ENCODE data around the gene CIITA. TPM values are rescaled to one million over a fixed set of nuclear protein-coding genes. Genes with fewer than 3 reads are reported as not detected.

The CIITA gene
- total and polyA plus RNA-seq, 10 of the 15 experiments (the other 5 are each of a cell fraction or from before 2014, with no cell fraction given) = 11.5 to 145 (median 49.7) TPM

DNA sequence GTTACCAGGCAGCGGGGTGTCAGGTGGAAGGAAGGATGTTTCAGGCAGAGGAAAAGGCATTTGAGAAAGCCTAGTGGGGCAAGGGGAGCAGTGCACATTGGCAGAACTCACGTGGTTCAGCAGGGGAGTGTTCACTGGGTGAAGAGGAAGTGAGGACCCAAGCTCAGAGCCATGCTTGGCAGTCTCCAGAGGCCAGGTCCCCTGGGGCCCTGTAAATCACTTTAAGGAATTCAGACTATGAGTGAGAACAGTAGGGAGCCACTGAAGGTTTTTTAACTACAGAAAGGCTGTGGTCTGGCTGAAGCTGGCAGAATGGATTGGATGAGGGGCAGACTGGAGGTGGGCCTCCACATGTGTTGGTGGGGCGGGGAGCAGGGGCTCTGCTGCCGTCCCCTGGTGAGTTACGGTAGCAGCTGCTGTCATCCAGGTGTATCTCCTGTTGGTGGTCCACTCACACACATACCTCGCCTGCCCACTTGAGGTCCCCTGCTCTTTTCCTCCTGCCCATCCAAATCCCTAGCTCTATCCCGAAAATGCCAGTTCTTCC, 72.5 kb downstream of the CIITA start (continued):
- TF ChIP-seq, protein P1, sequence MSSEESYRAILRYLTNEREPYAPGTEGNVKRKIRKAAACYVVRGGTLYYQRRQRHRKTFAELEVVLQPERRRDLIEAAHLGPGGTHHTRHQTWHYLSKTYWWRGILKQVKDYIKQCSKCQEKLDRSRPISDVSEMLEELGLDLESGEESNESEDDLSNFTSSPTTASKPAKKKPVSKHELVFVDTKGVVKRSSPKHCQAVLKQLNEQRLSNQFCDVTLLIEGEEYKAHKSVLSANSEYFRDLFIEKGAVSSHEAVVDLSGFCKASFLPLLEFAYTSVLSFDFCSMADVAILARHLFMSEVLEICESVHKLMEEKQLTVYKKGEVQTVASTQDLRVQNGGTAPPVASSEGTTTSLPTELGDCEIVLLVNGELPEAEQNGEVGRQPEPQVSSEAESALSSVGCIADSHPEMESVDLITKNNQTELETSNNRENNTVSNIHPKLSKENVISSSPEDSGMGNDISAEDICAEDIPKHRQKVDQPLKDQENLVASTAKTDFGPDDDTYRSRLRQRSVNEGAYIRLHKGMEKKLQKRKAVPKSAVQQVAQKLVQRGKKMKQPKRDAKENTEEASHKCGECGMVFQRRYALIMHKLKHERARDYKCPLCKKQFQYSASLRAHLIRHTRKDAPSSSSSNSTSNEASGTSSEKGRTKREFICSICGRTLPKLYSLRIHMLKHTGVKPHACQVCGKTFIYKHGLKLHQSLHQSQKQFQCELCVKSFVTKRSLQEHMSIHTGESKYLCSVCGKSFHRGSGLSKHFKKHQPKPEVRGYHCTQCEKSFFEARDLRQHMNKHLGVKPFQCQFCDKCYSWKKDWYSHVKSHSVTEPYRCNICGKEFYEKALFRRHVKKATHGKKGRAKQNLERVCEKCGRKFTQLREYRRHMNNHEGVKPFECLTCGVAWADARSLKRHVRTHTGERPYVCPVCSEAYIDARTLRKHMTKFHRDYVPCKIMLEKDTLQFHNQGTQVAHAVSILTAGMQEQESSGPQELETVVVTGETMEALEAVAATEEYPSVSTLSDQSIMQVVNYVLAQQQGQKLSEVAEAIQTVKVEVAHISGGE (CRISPR knock-in tag; IDR thresholded peaks at IDR 0.05) = no peak
- TF ChIP-seq HCFC1 (IDR thresholded peaks at IDR 0.05; ENCODE audit: low read length) = no peak
- no peak for TF ChIP-seq E2F8 (IDR thresholded peaks at IDR 0.05; ENCODE audit: low read depth, partially characterized antibody)
- TF ChIP-seq TBL1XR1 (IDR thresholded peaks at IDR 0.05; ENCODE audit: low read depth, low read length) = no peak
- TF ChIP-seq STAT1 (conservative IDR thresholded peaks at IDR 0.05) = no peak
- no peak for TF ChIP-seq ESRRA (IDR thresholded peaks at IDR 0.05; ENCODE audit: low read length)
- TF ChIP-seq CHD1 (IDR thresholded peaks at IDR 0.05; ENCODE audit: low read depth, low read length) = no peak
- TF ChIP-seq BCL3 (IDR thresholded peaks at IDR 0.05; ENCODE audit: borderline replicate concordance, insufficient read depth, low read depth, low read length, poor library complexity, severe bottlenecking) = peak; percentile 48
- peak; percentile 88 for TF ChIP-seq NR2F1 (conservative IDR thresholded peaks at IDR 0.05)
- TF ChIP-seq BCLAF1 (IDR thresholded peaks at IDR 0.05) = no peak
- TF ChIP-seq HDGF (IDR thresholded peaks at IDR 0.05) = peak; percentile 72; the same call in 1 of the 2 replicates
- TF ChIP-seq RB1 (IDR thresholded peaks at IDR 0.05; ENCODE audit: borderline replicate concordance) = peak; percentile 100
- TF ChIP-seq, protein P2, sequence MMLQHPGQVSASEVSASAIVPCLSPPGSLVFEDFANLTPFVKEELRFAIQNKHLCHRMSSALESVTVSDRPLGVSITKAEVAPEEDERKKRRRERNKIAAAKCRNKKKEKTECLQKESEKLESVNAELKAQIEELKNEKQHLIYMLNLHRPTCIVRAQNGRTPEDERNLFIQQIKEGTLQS (IDR thresholded peaks at IDR 0.05; ENCODE audit: borderline replicate concordance, extremely low read depth, low read depth, low read length) = no peak
- no peak for TF ChIP-seq NFIC (IDR thresholded peaks at IDR 0.05; ENCODE audit: low read depth, low read length)
- TF ChIP-seq PAX5 (IDR thresholded peaks at IDR 0.05; ENCODE audit: borderline replicate concordance, low read depth, low read length) = peak; percentile 82
- TF ChIP-seq MXI1 (IDR thresholded peaks at IDR 0.05; ENCODE audit: low read depth, low read length) = peak; percentile 85
